OCI-LY7 (cell line): ENCODE data around the gene NCAPH2. TPM values are rescaled to one million over a fixed set of nuclear protein-coding genes. Genes with fewer than 3 reads are reported as not detected.

Source experiments
- BruUV-seq: library from RNA; stranded (reverse); fragments of 400-500 nt; replicated peaks from 2 replicates; lab custom pipeline; 2021; lab: Mats Ljungman, UMichigan
- CTCF ChIA-PET: fragments of 300-600 bp; sonication (Branson Sonifier 250); formaldehyde crosslinking; loops from one replicate; lab custom pipeline; 2022; ENCODE audit warnings: antibody characterized with exemption; ENCODE audit not compliant: unreplicated experiment; lab: Charles Lee
- POLR2A ChIA-PET: fragments of 300-600 bp; sonication (Branson Sonifier 250); formaldehyde crosslinking; loops from one replicate; lab custom pipeline; 2022; ENCODE audit warnings: antibody characterized with exemption; lab: Charles Lee
- DNase-seq: peaks from one replicate; pipeline ENCODE4 v3.0.0-alpha.2; 2015; ENCODE audit warnings: low spot score
- H2AFZ ChIP-seq: fragments of 200-600 bp; sonication (generic), shearing (Covaris generic); 2 replicates; pipeline ENCODE4 v1.6.1; 2014; ENCODE audit warnings: mild to moderate bottlenecking, antibody characterized with exemption, low read length, moderate library complexity
- H3K27ac ChIP-seq: fragments of 200-600 bp; sonication (generic); 2 replicates; pipeline ENCODE4 v1.5.1; 2014; ENCODE audit warnings: mixed run types, low read depth, mild to moderate bottlenecking, moderate library complexity, low read length, inconsistent platforms; ENCODE audit not compliant: poor library complexity, severe bottlenecking
- H3K36me3 ChIP-seq: fragments of 200-600 bp; sonication (generic); 2 replicates; pipeline ENCODE4 v1.6.1; 2014; ENCODE audit warnings: mild to moderate bottlenecking, antibody characterized with exemption, low read length, moderate library complexity, mixed read lengths; ENCODE audit not compliant: insufficient read depth
- H3K4me1 ChIP-seq: fragments of 200-600 bp; sonication (generic); 2 replicates; pipeline ENCODE4 v1.5.1; 2014; ENCODE audit warnings: mild to moderate bottlenecking, low read length; ENCODE audit not compliant: insufficient read depth, poor library complexity, severe bottlenecking
- H3K4me2 ChIP-seq: fragments of 200-600 bp; sonication (generic); 2 replicates; pipeline ENCODE4 v1.6.1; 2014; ENCODE audit warnings: mild to moderate bottlenecking, low read length
- H3K4me3 ChIP-seq: fragments of 200-600 bp; sonication (generic); 2 replicates; pipeline ENCODE4 v1.5.1; 2014; ENCODE audit warnings: mild to moderate bottlenecking, low read depth, low read length; ENCODE audit not compliant: poor library complexity, severe bottlenecking
- H3K79me2 ChIP-seq: fragments of 200-600 bp; sonication (generic); 2 replicates; pipeline ENCODE4 v1.6.1; 2016; ENCODE audit warnings: low read depth, mild to moderate bottlenecking, low read length, moderate library complexity, mixed read lengths; ENCODE audit not compliant: insufficient read depth
- H3K9me2 ChIP-seq: fragments of 200-600 bp; sonication (generic); 2 replicates; pipeline ENCODE4 v1.6.1; 2016; ENCODE audit warnings: mild to moderate bottlenecking, low read length, mixed read lengths; ENCODE audit not compliant: insufficient read depth
- H3K9me3 ChIP-seq: fragments of 200-600 bp; sonication (generic); 2 replicates; pipeline ENCODE4 v1.6.1; 2014; ENCODE audit warnings: mild to moderate bottlenecking, mixed run types, low read length, mixed read lengths
- H4K20me1 ChIP-seq: fragments of 200-600 bp; sonication (generic); 2 replicates; pipeline ENCODE4 v1.6.1; 2014; ENCODE audit warnings: mild to moderate bottlenecking, antibody characterized with exemption, low read length, moderate library complexity, mixed read lengths; ENCODE audit not compliant: insufficient read depth
- EZH2phosphoT487 ChIP-seq: fragments of 200-600 bp; sonication (generic); IDR thresholded peaks from 2 replicates; pipeline ENCODE4 v1.6.1; 2018; ENCODE audit warnings: low read depth, borderline replicate concordance, mild to moderate bottlenecking, mixed run types, antibody characterized with exemption, low read length, moderate library complexity, mixed read lengths
- intact Hi-C: fragments of 100-400 bp; cut with micrococcal nuclease; formaldehyde crosslinking; loops from one replicate; pipeline ENCODE4 v1.10.0; 2022; ENCODE audit not compliant: unreplicated experiment
- total RNA-seq, 2 experiments: library from RNA; depleted of rRNA in 1 of 2; stranded (reverse); fragments of >200 nt in 1 of 2; shearing (Covaris generic) in 1 of 2; gene quantifications; 2 replicates each; pipeline ENCODE4 v1.2.3, GENCODE V29; 2014 to 2022
- TF ChIP-seq, protein P1 (sequence below): fragments of 200-600 bp; sonication (generic); conservative IDR thresholded peaks from 2 replicates; pipeline ENCODE4 v1.5.1; 2014; ENCODE audit warnings: mild to moderate bottlenecking, antibody characterized with exemption, low read length, moderate library complexity, mixed read lengths

NCAPH2 gene
- total RNA-seq, 2 experiments from 2014 or later = 126 to 129 TPM

DNA sequence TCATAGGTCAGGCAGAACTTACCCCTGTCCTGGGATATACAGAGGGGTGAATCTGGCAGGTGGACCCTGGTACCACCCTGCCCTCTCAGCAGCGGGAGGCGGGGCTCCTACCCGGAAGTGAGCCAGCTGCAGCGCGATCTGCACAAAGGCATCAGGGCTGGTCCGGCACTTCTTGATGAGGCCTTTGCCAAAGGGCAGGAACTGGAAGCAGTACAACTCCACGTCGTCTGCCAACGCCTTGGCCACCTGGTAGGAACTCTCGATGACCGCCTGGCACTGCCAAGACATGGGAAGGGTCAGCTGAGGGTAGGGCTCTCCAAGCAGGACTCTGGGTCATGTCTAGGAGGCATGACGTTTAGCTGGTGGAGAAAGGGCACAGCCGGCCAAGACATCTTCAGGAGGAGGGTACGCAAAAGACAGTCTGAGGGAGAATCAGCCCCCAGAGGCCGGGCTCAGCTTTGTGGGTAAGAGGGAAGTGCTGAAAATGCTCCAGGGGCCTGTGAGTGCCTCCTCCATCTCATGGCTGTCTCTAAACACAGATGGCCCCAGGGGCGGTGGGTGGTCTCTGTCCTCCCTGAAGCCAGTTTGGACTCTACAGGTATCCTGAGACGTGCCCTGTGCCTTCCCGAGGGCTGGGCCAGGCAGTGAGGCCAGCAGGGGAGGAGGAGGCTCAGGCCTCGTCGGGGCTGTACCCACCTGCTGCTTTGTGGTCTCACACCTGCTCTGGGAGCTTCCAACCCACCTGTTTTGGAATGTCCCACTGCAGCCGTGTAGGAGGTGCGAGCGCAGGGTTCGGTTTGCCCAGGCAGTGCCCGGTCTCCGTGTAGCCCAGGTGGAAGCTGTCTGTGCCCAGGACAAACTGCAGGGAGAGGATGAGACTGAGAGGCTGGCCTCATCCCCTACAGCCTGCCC, 63.5 kb downstream of the NCAPH2 start:
- H3K79me2 ChIP-seq = no peaks in the 10 kb centered on the region
- no peak for DNase-seq
- intact Hi-C loops = no loop called here
- no peaks in the 10 kb centered on the region for H3K9me3 ChIP-seq
- no peak overlapping the region; the same call in 1 of the 2 replicates for H3K4me2 ChIP-seq
- H3K9me2 ChIP-seq = no peaks in the 10 kb centered on the region
- no peak overlapping the region for H2AFZ ChIP-seq
- POLR2A ChIA-PET = no interaction called here
- H3K4me1 ChIP-seq = peaks cover 26% of the 10 kb centered on the region
- no peaks in the 10 kb centered on the region for H4K20me1 ChIP-seq
- no TSS peak for BruUV-seq
- peaks cover 87% of the 10 kb centered on the region for H3K36me3 ChIP-seq
- TF ChIP-seq, protein P1, sequence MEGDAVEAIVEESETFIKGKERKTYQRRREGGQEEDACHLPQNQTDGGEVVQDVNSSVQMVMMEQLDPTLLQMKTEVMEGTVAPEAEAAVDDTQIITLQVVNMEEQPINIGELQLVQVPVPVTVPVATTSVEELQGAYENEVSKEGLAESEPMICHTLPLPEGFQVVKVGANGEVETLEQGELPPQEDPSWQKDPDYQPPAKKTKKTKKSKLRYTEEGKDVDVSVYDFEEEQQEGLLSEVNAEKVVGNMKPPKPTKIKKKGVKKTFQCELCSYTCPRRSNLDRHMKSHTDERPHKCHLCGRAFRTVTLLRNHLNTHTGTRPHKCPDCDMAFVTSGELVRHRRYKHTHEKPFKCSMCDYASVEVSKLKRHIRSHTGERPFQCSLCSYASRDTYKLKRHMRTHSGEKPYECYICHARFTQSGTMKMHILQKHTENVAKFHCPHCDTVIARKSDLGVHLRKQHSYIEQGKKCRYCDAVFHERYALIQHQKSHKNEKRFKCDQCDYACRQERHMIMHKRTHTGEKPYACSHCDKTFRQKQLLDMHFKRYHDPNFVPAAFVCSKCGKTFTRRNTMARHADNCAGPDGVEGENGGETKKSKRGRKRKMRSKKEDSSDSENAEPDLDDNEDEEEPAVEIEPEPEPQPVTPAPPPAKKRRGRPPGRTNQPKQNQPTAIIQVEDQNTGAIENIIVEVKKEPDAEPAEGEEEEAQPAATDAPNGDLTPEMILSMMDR = no peak
- TF ChIP-seq EZH2phosphoT487 = no peak
- no peak overlapping the region for H3K27ac ChIP-seq
- H3K4me3 ChIP-seq = no peak overlapping the region
- CTCF ChIA-PET = no interaction called here

DNA sequence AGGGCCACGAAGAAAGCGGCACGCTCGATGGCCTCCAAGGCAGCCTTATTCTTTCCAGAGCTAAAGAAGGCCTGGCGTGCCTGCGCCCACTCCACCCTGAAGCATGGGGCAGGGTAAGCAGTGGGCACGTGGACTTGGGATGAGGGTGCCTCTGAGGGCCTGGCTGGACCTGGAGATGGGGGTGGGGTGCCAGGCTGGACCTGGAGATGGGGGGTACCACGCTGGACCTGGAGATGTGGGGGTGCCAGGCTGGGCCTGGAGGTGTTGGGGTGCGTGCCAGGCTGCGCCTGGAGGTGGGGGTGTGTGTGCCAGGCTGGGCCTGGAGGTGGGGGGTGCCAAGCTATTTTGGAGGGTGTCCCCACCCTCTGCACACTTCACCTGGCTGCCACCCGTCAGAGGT, 64.9 kb downstream of the NCAPH2 start:
- POLR2A ChIA-PET = interaction anchor here (0.9 kb wide), 1 partner anchor 33 kb away, joined by 3 read pairs; no protein-coding TSS in a partner anchor
- intact Hi-C loops = no loop called here

More for the DNA sequence above, 64.9 kb downstream of the NCAPH2 start:
- no peaks in the 10 kb centered on the region for H3K79me2 ChIP-seq
- H3K27ac ChIP-seq = no peak overlapping the region
- CTCF ChIA-PET = no interaction called here
- peaks cover 26% of the 10 kb centered on the region for H3K4me1 ChIP-seq
- DNase-seq = no peak
- BruUV-seq = no TSS peak
- H3K9me3 ChIP-seq = no peaks in the 10 kb centered on the region
- H3K9me2 ChIP-seq = no peaks in the 10 kb centered on the region
- H4K20me1 ChIP-seq = no peaks in the 10 kb centered on the region
- no peak overlapping the region for H3K4me2 ChIP-seq
- TF ChIP-seq, protein P1 = no peak
- no peak for TF ChIP-seq EZH2phosphoT487
- no peak overlapping the region for H3K4me3 ChIP-seq
- no peak overlapping the region for H2AFZ ChIP-seq
- H3K36me3 ChIP-seq = peaks cover 91% of the 10 kb centered on the region
